NOMO-1 treated with DMSO at 0.1 percent for 48 hours (cell line): ENCODE data around the gene STOML1.
"Not testable (repeated sequence)": the region's sequence is repeated elsewhere in the genome, so short reads cannot be mapped to it uniquely, and the experiment has no call there.

Experiments used
- DNase-seq: peaks from one replicate; lab custom pipeline; 2025; ENCODE audit not compliant: unreplicated experiment; lab: John Stamatoyannopoulos, UW

Gene STOML1

DNA sequence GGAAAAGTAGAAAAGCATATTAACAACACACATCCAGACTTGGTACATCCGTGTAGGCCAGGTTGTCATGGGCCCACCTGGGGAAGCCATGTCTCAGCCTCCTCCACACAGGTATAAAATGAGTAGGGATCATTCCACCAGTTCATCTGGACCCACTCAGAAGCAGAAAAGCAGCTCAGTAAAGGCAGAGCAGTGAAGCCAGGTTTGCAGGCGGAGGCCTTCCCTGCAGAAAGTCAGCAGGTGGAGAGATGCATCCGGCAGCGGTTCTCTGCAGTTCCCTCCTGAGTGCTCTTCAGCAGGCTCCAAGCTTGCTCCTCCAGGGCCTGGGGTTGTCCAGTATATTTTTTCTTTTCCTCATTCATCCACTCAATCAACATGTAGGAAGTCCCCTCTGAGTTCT lies 43.7 kb downstream of the STOML1 start:
- no peak for DNase-seq

DNA sequence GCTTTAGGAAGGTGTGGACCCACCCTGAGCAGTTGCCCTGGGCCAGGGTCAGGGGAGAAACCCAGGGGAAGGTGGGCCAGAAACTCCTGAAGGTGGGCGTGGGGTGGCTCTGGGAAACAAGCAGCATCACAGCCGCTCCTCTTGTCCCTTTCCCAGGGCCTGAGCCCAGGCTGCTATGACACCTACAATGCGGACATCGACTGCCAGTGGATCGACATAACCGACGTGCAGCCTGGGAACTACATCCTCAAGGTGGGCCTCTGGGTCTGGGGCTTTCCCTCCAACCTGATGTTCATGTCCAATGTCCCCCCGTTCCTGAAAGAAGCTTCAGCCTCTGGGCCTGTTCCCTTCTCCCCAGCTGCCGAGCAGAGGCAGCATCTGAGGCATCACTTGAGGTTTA lies 44.4 kb downstream of the STOML1 start:
- no peak for DNase-seq

DNA sequence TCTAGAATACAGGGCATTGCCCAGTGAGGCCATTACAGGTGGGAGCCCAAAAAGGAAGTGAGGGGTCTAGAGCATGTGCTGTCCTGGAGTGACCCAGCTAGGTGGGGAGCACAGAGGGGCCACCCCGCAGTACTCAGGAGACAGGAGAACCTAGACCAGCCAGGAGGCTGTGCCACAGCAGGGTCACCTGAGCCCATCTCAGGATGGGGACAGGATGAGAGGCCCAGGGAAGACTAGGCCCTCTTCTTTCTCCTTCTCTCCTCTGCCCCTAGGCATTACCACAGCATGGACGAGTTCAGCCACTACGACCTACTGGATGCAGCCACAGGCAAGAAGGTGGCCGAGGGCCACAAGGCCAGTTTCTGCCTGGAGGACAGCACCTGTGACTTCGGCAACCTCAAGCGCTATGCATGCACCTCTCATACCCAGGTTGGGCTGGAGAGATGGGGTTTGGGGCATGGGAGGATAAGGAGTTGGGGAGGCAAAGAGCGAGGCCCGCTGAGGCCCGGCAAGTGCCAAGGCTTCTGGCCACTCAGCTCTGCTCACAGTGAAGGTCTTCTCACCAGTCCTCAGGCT lies 45.2 kb downstream of the STOML1 start:
- DNase-seq, result no peak

DNA sequence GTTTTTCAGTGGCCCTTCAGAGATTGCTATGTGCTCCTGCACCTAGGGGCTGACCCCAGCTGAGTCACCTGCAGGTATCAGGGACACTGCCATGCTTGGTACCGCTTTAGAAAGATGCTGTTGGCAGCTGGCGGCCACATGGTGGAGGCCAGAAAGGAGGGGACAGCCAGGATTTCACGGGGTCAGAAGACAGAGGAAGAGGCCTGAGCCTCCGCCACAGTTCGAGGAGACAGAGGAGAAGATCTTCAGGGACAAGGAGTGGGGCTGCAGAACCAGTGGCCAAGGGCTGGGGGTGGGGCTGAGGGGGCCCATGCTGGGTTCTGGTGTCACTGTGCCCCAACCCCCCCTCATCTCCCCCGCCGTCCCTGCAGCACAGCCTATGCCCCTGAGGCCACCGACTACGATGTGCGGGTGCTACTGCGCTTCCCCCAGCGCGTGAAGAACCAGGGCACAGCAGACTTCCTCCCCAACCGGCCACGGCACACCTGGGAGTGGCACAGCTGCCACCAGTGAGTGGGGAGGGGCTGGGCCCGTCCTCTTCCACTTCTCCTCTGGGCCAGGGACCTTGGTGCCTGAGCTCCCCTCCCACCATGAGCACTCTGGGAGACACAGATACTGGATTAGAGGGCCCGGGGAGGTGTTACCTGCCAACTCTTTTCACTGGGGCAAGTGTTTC lies 45.9 kb downstream of the STOML1 start:
- DNase-seq, result no peak

DNA sequence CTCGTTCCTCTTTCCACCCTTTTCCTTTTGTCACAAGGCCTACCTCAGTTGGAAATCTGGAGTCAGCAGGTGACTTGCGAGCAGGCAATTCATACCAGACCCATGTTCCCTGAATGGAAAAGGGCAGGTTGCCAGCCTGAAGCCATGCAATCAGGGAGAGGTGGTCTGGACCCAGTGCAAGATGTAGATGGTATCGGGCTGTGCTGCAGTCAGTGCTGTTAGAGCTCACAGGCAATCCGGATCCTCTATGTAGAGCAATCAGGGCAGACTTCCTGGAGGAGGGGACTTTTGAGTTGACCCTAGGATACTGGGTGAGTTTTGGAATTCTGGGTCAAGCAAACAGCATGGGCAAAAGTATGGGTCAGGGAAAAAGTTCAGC lies 47.0 kb downstream of the STOML1 start:
- DNase-seq, result no peak

DNA sequence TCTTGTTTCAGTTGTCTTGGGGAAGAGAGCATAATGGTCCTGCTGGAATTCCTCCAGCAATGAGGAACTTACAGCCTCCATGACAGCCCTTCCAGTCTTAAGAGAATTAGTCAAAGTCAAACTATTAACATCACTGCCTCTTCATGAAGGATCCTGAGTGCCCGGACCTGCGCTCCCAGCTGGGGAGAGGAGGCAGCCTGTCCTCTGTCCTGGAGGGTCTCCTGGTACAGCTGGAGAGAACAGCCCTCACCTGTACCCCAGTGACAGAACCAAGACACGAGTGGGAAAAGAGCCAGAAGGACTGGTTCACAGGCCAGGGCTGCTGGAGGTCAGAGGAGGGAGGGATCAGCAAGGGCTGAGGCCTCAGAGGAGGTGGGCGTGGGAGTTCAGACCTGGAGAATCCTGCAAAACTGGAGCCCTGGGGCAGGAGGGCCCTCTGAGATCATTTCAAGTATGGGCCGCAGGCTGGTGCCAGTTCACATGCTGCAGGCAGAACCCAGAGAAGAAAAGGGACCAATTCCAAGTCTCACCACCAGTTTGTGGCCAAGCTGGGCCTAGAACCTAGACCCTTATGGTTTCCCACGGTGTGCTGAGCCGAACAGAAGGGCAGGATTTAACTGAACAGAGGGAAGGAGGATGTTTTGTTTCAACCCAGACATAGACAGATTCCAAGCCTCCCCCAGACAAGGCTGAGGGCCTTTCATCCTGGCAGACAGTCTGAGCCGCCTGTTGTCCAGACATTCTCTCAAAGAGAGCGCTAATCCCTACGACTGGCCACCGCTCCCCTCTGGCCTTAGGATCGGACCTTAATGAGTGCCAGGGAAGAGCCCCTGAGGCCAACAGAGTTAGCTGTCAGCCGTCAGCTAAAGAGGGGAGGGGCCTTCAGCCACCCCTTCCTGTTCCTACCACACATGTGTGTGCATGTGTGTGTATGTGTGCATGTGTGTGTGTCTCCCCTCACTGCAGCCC lies 47.6 kb downstream of the STOML1 start:
- no peak for DNase-seq

DNA sequence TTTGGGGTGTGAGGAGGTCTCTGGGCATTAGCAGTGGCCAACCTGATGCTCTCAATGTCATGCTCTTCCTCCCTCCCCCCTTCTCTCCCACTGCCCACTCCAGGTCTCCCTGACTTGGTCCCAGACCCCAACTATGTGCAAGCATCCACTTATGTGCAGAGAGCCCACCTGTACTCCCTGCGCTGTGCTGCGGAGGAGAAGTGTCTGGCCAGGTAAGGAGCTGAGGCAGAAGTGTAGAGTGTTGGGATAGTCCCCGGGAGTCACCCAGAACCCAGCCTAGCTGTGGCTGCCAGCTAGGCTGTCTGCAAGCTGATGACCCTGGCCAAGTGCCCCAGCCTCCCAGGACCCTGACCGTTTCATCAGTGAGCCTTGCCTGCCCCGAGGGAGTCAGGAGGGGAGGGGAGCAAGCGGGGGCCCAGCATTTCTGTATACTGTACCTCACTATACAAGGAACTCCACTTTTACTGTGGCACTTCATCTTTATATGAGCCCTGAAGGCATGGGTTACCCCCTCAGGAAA lies 49.3 kb downstream of the STOML1 start:
- no peak for DNase-seq

DNA sequence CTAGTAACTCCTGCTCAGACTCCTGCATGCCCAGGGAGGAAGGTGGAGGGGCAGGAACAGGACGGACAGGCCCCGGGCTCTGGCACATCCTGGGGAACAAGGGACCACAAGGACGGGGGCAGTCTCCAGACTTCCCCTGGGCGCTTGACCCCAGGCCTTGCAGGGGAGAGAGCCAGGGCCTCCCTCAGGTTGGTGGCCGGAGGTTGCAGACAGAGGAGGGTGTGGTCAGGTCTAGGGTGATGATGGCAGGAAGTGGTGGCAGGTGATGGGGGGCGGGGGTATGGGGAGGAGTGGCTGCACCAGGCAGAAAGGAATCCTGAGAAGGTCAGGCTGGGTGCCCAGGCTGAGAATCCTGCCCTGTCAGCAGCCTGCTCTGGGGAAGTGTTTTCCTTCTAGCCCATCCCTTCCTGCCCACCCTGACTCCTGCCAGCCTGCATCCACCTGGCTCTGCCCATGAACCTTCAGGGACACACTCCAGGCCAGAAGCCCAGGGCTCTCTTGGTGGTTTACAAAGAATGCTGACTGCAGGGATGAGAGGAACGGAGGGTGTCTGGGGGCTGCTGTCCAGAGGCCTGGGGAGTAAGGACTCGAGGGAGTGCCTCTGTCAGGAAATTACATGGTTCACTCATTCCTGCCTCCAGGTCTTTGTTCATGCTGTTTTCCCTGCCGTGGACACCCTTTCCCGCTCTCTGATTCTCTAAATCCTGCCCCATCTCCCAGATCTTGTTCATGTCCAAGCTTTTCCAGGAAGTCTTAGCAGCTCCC lies 50.0 kb downstream of the STOML1 start:
- no peak for DNase-seq

DNA sequence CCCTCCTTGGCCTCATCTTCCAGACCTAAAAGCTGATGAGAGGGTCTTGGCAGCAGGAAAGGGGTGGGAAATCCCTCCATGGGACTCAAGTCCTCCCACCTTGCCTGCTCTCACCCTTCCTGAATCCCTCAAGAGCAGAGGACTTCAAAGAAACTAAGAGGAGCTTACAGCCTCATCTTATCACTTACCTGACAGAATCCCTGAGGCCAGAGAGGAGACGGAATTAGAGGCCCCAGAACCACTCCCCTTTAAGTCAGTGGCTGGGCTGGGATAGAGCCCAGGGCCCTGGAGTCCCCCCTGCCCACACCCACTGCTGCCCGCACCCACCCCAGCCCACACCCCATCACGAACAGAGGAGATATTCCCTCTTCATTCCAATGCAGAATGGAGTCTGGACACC lies 50.6 kb downstream of the STOML1 start:
- no peak for DNase-seq

DNA sequence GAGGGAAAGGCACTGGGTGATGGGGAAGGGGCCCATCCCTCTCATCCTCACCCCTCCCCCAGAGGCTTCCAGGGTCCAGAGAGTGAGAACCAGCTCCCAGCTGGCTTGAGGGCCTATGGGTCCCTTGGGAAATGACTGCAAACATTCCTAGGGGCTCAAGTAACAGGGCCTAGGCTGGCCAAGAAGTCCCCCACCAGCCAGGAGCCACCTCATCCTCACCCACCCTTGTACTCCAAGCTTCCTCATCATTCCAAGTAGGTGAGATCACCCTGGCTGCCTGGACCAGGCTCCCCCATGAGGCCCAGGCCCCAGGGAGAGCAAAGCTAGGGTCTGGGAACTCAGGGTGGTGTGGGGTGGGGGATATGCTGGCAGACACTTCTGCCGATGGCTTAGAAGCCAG lies 51.1 kb downstream of the STOML1 start:
- DNase-seq, result no peak

DNA sequence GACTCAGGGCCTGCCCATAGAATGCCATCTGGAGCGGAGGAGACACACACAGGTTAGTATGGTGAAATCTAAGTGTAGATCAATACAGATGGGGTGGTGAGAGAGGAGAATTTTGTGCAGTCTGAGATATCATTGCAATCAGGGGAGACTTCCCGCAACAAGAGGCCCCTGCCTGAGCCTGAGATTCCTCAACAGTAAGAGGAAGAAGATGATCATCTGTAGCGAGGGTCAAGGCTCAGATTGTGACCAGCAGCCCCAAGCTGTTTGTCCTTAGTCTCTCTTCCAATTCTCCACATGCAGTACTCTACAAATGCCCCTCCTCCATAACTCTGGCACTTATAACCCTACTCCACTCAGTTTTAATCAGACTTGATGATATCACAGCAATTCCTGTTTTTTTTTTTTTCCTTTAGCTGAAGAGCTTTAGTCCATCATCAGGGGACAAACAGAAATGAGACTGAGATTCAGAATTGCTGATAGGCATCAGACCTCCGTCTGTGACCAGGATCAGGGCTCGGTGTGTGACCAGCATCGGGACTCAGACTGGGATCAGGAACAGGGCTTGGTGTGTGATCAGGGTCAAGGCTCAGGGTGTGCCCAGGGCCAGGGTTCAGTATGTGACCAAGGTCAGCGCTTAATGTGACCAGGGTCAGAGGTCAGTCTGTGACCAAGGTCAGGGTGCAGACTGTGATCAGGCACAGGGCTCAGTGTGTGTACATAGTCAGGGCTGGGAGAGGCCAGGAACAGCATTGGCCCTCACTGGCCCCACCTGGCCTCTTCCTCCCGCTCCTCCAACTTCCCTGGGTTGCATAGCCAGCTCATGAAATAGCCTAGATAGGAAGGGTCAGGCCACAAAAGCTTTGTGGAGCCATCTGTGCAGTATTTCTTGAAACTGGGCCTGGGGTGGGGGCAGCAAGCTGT lies 51.8 kb downstream of the STOML1 start:
- no peak for DNase-seq

DNA sequence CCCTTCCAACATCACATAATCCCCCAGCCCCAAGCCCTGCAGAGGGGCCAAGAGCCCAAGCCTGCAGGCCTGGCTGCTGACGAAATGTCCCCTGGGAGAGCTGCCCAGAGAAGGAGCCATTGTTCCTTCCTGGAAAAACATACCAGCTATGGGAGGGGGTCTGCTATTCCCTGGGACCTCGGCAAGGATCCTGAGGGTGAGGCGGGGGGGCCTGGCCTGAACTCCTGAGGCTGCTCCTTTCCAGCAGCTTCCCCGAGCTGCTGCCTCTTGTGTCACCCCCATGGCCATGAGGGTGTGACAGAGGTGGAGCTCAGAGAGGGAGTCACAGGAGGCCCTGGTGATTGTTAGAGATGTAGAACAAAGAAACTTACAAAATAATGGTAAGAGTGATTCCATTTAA lies 53.0 kb downstream of the STOML1 start:
- DNase-seq, result no peak

DNA sequence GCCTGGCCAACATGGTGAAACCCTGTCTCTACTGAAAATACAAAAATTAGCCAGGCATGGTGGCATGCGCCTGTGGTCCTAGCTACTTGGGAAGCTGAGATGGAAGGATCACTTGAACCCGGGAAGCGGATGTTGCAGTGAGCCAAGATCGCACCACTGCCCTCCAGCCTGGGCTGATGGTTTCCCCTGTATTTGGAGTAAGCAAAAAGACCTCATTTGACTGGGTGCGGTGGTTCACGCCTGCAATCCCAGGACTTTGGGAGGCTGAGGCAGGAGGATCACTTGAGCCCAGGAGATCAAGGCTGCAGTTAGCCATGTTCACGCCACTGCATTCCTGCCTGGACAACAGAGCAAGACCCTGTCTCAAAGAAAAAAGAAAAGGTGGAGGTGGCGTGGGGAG lies 53.6 kb downstream of the STOML1 start:
- not testable (repeated sequence) for DNase-seq

DNA sequence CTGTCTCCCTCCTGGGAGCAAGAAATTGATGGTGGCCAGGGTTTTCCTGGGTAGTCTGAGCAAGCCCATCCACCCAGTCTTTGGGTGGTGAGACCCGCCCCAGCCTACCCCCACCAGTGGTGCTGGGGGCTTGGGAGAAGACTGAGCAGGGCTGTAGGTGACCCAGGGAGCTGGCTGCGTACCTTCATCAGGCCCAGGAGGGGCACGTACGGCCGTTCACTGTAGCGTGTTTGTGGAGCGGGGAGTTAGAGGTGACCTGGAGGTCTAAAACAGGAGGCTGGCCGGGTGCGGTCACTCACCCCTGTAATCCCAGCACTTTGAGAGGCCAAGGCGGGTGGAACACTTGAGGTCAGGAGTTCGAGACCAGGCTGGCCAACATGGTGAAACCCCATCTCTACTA lies 54.4 kb downstream of the STOML1 start:
- no peak for DNase-seq

DNA sequence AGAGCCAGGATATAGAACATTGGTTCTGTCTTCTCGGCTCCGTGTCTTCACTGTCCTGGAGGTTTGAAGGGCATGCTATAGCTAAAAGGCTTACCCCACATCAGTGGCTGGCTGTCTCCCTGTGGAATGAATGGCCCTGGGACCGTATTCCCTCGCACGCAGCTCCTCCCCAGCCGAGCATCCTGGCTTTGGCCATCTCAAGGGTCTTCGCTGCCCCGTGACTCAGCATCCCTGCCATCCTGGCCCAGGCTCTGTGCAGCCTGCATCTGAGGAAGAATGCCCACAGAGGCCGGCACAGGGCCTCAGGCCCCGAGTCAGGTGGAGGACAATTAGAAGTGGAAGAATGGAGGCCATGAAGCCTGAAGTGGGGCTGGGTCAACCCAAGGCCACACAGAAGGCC lies 54.8 kb downstream of the STOML1 start:
- DNase-seq, result no peak

DNA sequence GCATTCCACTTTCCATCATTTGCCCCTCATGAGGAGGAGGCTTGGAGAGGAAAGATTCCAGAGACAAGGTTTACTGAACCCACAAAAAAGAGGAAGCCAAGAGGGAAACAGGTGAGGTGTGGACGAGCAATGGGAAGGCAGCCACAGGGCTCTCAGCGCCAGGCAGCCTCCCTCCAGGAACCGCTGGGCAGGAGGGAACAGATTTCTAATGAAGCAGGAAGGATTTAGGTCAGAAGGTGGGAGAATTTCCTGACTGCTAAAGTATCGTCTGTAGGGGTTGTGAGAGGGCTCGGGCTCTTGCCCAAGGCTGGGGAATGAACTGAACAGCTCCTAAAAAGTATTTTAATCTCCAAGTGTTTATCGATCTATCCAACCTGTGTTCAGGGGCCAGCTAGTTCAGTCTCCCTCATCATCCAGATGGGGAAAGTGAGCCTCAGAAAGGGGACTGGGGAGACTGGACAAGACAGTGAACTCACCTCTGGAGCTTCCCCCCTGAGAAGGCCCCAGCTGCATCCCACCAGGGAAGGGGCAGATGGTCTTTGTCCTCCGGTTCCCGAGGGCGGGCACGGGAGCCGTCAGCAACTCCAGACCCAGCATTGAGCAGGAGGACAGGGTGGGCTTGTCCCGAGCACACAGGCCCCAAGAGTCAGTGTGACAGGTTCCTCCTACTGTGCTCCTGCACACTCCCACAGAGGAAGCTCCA lies 55.4 kb downstream of the STOML1 start:
- no peak for DNase-seq

DNA sequence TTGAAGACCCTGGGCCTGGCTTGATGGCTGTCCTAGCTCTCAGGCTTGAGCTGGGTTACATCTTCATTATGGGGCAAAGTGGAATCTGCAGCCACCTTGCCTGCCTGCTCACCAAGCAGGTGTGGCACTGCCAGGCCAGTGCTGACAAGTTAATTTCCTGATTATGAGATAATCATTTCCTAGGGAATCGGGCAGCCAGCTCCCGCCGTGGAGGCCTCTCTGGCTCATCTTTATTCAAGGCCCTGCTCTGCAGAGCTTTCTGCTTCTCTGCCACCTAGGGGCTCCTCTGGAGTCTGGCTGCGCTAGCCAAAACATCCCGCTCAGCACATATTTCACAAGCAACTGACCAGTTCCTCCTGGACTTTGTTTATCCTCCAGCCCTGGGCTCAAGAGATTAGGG lies 55.9 kb downstream of the STOML1 start:
- DNase-seq, result no peak

DNA sequence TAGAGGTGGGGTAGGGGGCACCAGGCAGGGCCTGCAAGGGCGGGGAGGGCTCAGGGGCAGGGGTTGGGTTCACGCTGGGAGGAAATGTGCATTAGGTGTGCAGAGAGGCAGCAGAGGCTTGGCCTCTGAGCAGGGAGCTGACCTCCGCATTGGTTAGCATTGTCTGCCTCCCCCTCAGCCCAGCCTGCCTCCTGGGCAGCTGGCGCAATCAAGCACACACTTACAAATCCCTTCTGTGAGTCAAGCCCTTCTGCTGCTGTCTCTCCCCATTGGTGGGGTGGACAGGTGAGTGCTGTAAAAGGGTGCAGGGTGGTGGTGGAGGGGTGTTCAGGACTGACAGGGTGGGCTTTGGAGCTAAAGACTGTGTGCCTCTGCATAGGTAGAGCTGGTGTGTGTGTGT lies 56.5 kb downstream of the STOML1 start:
- DNase-seq, result no peak

DNA sequence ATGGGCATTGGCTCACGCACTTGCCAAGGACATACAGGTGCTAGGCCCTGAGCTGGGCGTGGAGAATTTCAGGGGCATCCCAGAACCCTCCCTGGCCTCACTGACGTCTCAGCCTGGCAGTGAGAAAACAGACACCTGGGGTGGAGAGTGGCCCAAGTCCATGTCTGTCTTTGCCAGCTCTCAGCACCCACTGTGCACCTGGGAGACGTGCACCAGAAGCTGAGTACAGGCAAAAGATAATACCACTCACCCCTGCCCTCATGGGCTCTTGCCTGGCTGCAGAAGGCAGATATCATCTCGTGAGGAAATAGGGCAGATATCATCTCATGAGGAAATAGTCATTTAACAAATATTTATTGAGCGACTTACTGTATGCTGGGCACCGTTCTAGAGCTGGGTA lies 57.8 kb downstream of the STOML1 start:
- DNase-seq, result no peak
